H9 (cell line): ENCODE measurements around the gene DHRS2. TPM values are rescaled to one million over a fixed set of nuclear protein-coding genes. Genes with fewer than 3 reads are reported as not detected.

Source experiments
- DNase-seq: peaks from one replicate; pipeline ENCODE4 v3.0.0-alpha.2; 2017
- H2AFZ ChIP-seq: one replicate; pipeline ENCODE4 v1.6.1; 2013; ENCODE audit warnings: mild to moderate bottlenecking, low read length, control low read depth, moderate library complexity
- H2AK5ac ChIP-seq: 2 replicates; pipeline ENCODE4 v1.6.1; 2013; ENCODE audit warnings: low read length, control low read depth, mixed read lengths; ENCODE audit not compliant: insufficient read length
- H2BK120ac ChIP-seq: one replicate; pipeline ENCODE4 v1.6.1; 2013; ENCODE audit warnings: low read depth, mild to moderate bottlenecking, low read length, control low read depth, inconsistent platforms; ENCODE audit not compliant: poor library complexity, severe bottlenecking
- H2BK12ac ChIP-seq: 2 replicates; pipeline ENCODE4 v1.6.1; 2013; ENCODE audit warnings: low read length, control low read depth, mixed read lengths, low read depth; ENCODE audit not compliant: insufficient read length
- H2BK15ac ChIP-seq: 2 replicates; pipeline ENCODE4 v1.6.1; 2013; ENCODE audit warnings: low read depth, low read length, control low read depth
- H2BK20ac ChIP-seq: one replicate; pipeline ENCODE4 v1.6.1; 2013; ENCODE audit warnings: low read depth, mild to moderate bottlenecking, low read length, control low read depth, inconsistent platforms; ENCODE audit not compliant: poor library complexity, severe bottlenecking
- H2BK5ac ChIP-seq: 2 replicates; pipeline ENCODE4 v1.6.1; 2013; ENCODE audit warnings: low read length, control low read depth, mixed read lengths; ENCODE audit not compliant: insufficient read length
- H3K14ac ChIP-seq: 2 replicates; pipeline ENCODE4 v1.6.1; 2013; ENCODE audit warnings: low read length, control low read depth; ENCODE audit not compliant: insufficient read depth
- H3K18ac ChIP-seq: 2 replicates; pipeline ENCODE4 v1.6.1; 2013; ENCODE audit warnings: low read depth, mild to moderate bottlenecking, mixed read lengths, low read length, control low read depth; ENCODE audit not compliant: insufficient read length
- H3K23ac ChIP-seq: 2 replicates; pipeline ENCODE4 v1.6.1; 2013; ENCODE audit warnings: low read length, control low read depth, mixed read lengths, low read depth; ENCODE audit not compliant: insufficient read length
- H3K23me2 ChIP-seq: 2 replicates; pipeline ENCODE4 v1.6.1; 2013; ENCODE audit warnings: low read depth, mild to moderate bottlenecking, mixed read lengths, low read length, control low read depth; ENCODE audit not compliant: insufficient read length, poor library complexity, severe bottlenecking
- H3K27ac ChIP-seq: 2 replicates; pipeline ENCODE4 v1.5.1; 2013; ENCODE audit warnings: low read length, control low read depth, mixed read lengths, low read depth; ENCODE audit not compliant: insufficient read length
- H3K27me3 ChIP-seq: 2 replicates; pipeline ENCODE4 v1.6.1; 2013; ENCODE audit warnings: low read length, control low read depth, inconsistent platforms; ENCODE audit not compliant: insufficient read depth
- H3K4ac ChIP-seq: 2 replicates; pipeline ENCODE4 v1.6.1; 2013; ENCODE audit warnings: low read depth, mild to moderate bottlenecking, control low read depth, inconsistent platforms, low read length, moderate library complexity
- H3K4me1 ChIP-seq: 2 replicates; pipeline ENCODE4 v1.6.1; 2013; ENCODE audit warnings: low read length, control low read depth, inconsistent platforms; ENCODE audit not compliant: insufficient read depth
- H3K4me2 ChIP-seq: 2 replicates; pipeline ENCODE4 v1.6.1; 2013; ENCODE audit warnings: low read length, control low read depth, mixed read lengths; ENCODE audit not compliant: insufficient read length, insufficient read depth
- H3K56ac ChIP-seq: 2 replicates; pipeline ENCODE4 v1.6.1; 2013; ENCODE audit warnings: low read depth, mild to moderate bottlenecking, mixed read lengths, low read length, control low read depth; ENCODE audit not compliant: insufficient read length
- H3K79me1 ChIP-seq: 2 replicates; pipeline ENCODE4 v1.6.1; 2013; ENCODE audit warnings: low read depth, mild to moderate bottlenecking, moderate library complexity, low read length, control low read depth, inconsistent platforms; ENCODE audit not compliant: insufficient read depth, poor library complexity, severe bottlenecking
- H3K79me2 ChIP-seq: 2 replicates; pipeline ENCODE4 v1.6.1; 2013; ENCODE audit warnings: low read length, control low read depth, inconsistent platforms; ENCODE audit not compliant: insufficient read depth
- H3K9ac ChIP-seq: 2 replicates; pipeline ENCODE4 v1.6.1; 2013; ENCODE audit warnings: low read length, control low read depth, mixed read lengths; ENCODE audit not compliant: insufficient read length; ENCODE audit errors: extremely low read depth
- H3K9me3 ChIP-seq: one replicate; pipeline ENCODE4 v1.6.1; 2013; ENCODE audit warnings: low read depth, low read length, inconsistent platforms; ENCODE audit not compliant: control insufficient read depth
- H3T11ph ChIP-seq: one replicate; pipeline ENCODE4 v1.6.1; 2013; ENCODE audit warnings: mild to moderate bottlenecking, low read length, control low read depth, inconsistent platforms
- H4K20me1 ChIP-seq: one replicate; pipeline ENCODE4 v1.6.1; 2013; ENCODE audit not compliant: control insufficient read depth, insufficient read length, insufficient read depth
- H4K5ac ChIP-seq: 2 replicates; pipeline ENCODE4 v1.6.1; 2013; ENCODE audit warnings: low read depth, mild to moderate bottlenecking, mixed read lengths, low read length, control low read depth; ENCODE audit not compliant: insufficient read length
- H4K8ac ChIP-seq: replicated peaks from 2 replicates; pipeline ENCODE4 v1.6.1; 2013; ENCODE audit warnings: low read length, control low read depth, mixed read lengths, low read depth; ENCODE audit not compliant: insufficient read length
- H4K91ac ChIP-seq: 2 replicates; pipeline ENCODE4 v1.6.1; 2013; ENCODE audit warnings: low read depth, mild to moderate bottlenecking, moderate library complexity, mixed read lengths, low read length, control low read depth; ENCODE audit not compliant: insufficient read length
- H3K27ac Mint-ChIP-seq, 3 experiments: 2 replicates in 2 of 3; 3 replicates in 1 of 3; pipeline ENCODE4 v1.8.0; 2020 to 2021; ENCODE audit warnings: mixed read lengths in 3 of 3, mild to moderate bottlenecking in 1 of 3, moderate library complexity in 1 of 3
- H3K27me3 Mint-ChIP-seq: 2 replicates; pipeline ENCODE4 v1.8.0; 2021; ENCODE audit warnings: low read depth, mild to moderate bottlenecking, moderate library complexity, mixed read lengths
- H3K36me3 Mint-ChIP-seq, 3 experiments: 2 replicates in 2 of 3; 3 replicates in 1 of 3; pipeline ENCODE4 v1.8.0; 2020 to 2021; ENCODE audit warnings: low read depth in 3 of 3, mixed read lengths in 3 of 3; ENCODE audit not compliant: insufficient read depth in 1 of 3
- H3K4me1 Mint-ChIP-seq, 2 experiments: 2 replicates each; pipeline ENCODE4 v1.8.0; 2020; ENCODE audit warnings: mixed read lengths in 2 of 2
- H3K4me3 Mint-ChIP-seq, 2 experiments: 2 replicates in 1 of 2; 3 replicates in 1 of 2; pipeline ENCODE4 v1.8.0; 2020 to 2021; ENCODE audit warnings: mild to moderate bottlenecking in 2 of 2, mixed read lengths in 2 of 2, moderate library complexity in 1 of 2
- H3K9me3 Mint-ChIP-seq, 2 experiments: 2 replicates in 1 of 2; 3 replicates in 1 of 2; pipeline ENCODE4 v1.8.0; 2020; ENCODE audit warnings: mild to moderate bottlenecking in 2 of 2, mixed read lengths in 2 of 2, moderate library complexity in 1 of 2
- WGBS: extraction: QIAGEN DNeasy Blood & Tissue Kit; methylation state at CpG from one replicate; pipeline ENCODE4 v1.1.7; 2013; ENCODE audit warnings: missing lambda C conversion rate, low lambda C conversion rate, mixed read lengths; ENCODE audit not compliant: insufficient read length; ENCODE audit errors: extremely low coverage; 5-methylcytosine and 5-hydroxymethylcytosine counted together
- total RNA-seq: library from RNA; stranded (reverse); gene quantifications from 2 replicates; pipeline ENCODE4 v1.2.1, GENCODE V29; 2021
- TF ChIP-seq, protein P1 (sequence below): fragments of 200-600 bp; sonication (generic); conservative IDR thresholded peaks from 3 replicates; pipeline ENCODE4 v1.8.0; 2021; ENCODE audit warnings: antibody characterized with exemption, mild to moderate bottlenecking

The DHRS2 gene
- total RNA-seq, 1 experiment from 2014 or later = 0.66 TPM

DNA sequence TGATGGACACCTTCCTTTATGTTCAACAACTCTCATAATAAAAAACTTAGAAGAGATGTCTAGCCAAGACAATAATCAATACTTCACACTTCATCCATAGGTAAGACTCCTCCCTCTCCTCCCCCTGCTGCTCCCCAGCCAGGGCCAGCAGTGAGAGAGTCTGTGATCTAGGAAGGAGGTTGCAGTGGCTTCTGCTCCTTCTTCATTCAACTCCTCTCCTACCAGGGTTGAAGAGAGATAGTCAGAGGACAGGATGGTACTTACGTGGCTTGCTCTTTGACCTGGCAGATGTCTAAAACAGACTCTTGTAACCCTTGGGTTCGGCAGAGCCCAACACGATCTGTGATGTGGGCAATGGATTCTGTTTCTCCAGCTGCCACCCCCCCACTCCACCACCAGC, 31.0 kb downstream of the DHRS2 start:
- no peak overlapping the region for H3K4me2 ChIP-seq
- H2BK15ac ChIP-seq = no peak overlapping the region
- no peak overlapping the region for H2BK12ac ChIP-seq
- no peaks in the 10 kb centered on the region for H3K79me1 ChIP-seq
- no peak overlapping the region for H2BK5ac ChIP-seq
- Mint-ChIP-seq H3K4me1 (peaks cover 3% of the 10 kb centered on the region in 2 experiments; a peak in 1 of 4 replicates), H3K4me3 (no peak overlapping the region), H3K27ac (no peak overlapping the region), H3K36me3 (peaks cover 0 to 7% (median 0%) of the 10 kb centered on the region in 3 experiments; a peak in 1 of 7 replicates), H3K27me3 (peaks cover 3% of the 10 kb centered on the region; the same call in 1 of the 2 replicates), H3K9me3 (peaks cover 0 to 37% of the 10 kb centered on the region in 2 experiments; a peak in 2 of 5 replicates)
- no peak overlapping the region for H4K8ac ChIP-seq
- H3K9ac ChIP-seq = no peak overlapping the region
- WGBS = no CpG with 5 or more reads among the region's 3 CpGs
- H3K4me1 ChIP-seq = no peaks in the 10 kb centered on the region
- no peak for DNase-seq
- H3K18ac ChIP-seq = no peak overlapping the region
- H2AK5ac ChIP-seq = no peak overlapping the region
- no peak overlapping the region for H3K4ac ChIP-seq
- no peak overlapping the region for H3K23ac ChIP-seq
- no peak overlapping the region for H2BK120ac ChIP-seq
- H3K14ac ChIP-seq = no peak overlapping the region
- no peak overlapping the region for H4K5ac ChIP-seq
- H3T11ph ChIP-seq = no peak overlapping the region
- H2BK20ac ChIP-seq = no peak overlapping the region
- H4K91ac ChIP-seq = no peak overlapping the region
- TF ChIP-seq, protein P1, sequence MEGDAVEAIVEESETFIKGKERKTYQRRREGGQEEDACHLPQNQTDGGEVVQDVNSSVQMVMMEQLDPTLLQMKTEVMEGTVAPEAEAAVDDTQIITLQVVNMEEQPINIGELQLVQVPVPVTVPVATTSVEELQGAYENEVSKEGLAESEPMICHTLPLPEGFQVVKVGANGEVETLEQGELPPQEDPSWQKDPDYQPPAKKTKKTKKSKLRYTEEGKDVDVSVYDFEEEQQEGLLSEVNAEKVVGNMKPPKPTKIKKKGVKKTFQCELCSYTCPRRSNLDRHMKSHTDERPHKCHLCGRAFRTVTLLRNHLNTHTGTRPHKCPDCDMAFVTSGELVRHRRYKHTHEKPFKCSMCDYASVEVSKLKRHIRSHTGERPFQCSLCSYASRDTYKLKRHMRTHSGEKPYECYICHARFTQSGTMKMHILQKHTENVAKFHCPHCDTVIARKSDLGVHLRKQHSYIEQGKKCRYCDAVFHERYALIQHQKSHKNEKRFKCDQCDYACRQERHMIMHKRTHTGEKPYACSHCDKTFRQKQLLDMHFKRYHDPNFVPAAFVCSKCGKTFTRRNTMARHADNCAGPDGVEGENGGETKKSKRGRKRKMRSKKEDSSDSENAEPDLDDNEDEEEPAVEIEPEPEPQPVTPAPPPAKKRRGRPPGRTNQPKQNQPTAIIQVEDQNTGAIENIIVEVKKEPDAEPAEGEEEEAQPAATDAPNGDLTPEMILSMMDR = no peak
- H2AFZ ChIP-seq = no peak overlapping the region
- H3K27ac ChIP-seq = no peak overlapping the region
- no peaks in the 10 kb centered on the region for H4K20me1 ChIP-seq
- no peaks in the 10 kb centered on the region for H3K23me2 ChIP-seq
- no peaks in the 10 kb centered on the region for H3K79me2 ChIP-seq
- no peaks in the 10 kb centered on the region for H3K9me3 ChIP-seq
- no peaks in the 10 kb centered on the region for H3K27me3 ChIP-seq
- no peak overlapping the region for H3K56ac ChIP-seq
